AG09319 (cell line): ENCODE results near the gene DCLK2.

Experiments
- DNase-seq: peaks from one replicate; pipeline ENCODE4 v3.0.0-alpha.2; 2010; ENCODE audit warnings: low read depth; ENCODE audit errors: extremely low read depth
- CTCF ChIP-seq: IDR thresholded peaks from 2 replicates; pipeline ENCODE4 v1.5.1; 2011; ENCODE audit warnings: low read depth, mild to moderate bottlenecking, inconsistent platforms, low read length, moderate library complexity

DCLK2 gene

GRCh38 chr4:150243932-150244331 lies 165.7 kb downstream of the DCLK2 start:
- no peak for DNase-seq
- TF ChIP-seq CTCF, result no peak

- no peak for DNase-seq
- TF ChIP-seq CTCF, result no peak
Measured at GRCh38 chr4:150244600-150244999, 166.4 kb downstream of the DCLK2 start.

- DNase-seq, result no peak
- TF ChIP-seq CTCF, result no peak
Measured at GRCh38 chr4:150247184-150247583, 168.9 kb downstream of the DCLK2 start.

- no peak for DNase-seq
- no peak for TF ChIP-seq CTCF
Measured at GRCh38 chr4:150248181-150248580, 169.9 kb downstream of the DCLK2 start.

- DNase-seq, result no peak
- no peak for TF ChIP-seq CTCF
Measured at GRCh38 chr4:150250293-150250997, 172.2 kb downstream of the DCLK2 start.

GRCh38 chr4:150250998-150251651 lies 172.9 kb downstream of the DCLK2 start:
- TF ChIP-seq CTCF, result no peak
- no peak for DNase-seq

GRCh38 chr4:150251752-150252190 lies 173.5 kb downstream of the DCLK2 start:
- no peak for TF ChIP-seq CTCF
- no peak for DNase-seq
